ENCODE data around the gene BAIAP2L1.

GRCh38 chr7:98283127-98283886 lies 117.6 kb downstream of the BAIAP2L1 start:
- TF ChIP-seq CTCF (IDR thresholded peaks at IDR 0.05), result no peak
- TF ChIP-seq POLR2A (IDR thresholded peaks at IDR 0.05), result no peak

Data from uterus (tissue), 2 donors.